Smooth muscle cell (in vitro differentiated cells): ENCODE data around the gene NHLH2. TPM values are rescaled to one million over a fixed set of nuclear protein-coding genes. Genes with fewer than 3 reads are reported as not detected.

Source experiments
- DNase-seq: peaks from one replicate; lab custom pipeline; 2025; ENCODE audit not compliant: unreplicated experiment; lab: John Stamatoyannopoulos, UW
- H2AFZ ChIP-seq: fragments of 200-600 bp; sonication (generic); 2 replicates; pipeline ENCODE4 v1.6.0; 2016; ENCODE audit warnings: antibody characterized with exemption, low read depth, mild to moderate bottlenecking
- H3F3A ChIP-seq: fragments of 200-600 bp; sonication (generic); 2 replicates; pipeline ENCODE4 v1.6.0; 2017; ENCODE audit warnings: antibody characterized with exemption, low read depth
- H3K27ac ChIP-seq: fragments of 200-600 bp; sonication (generic); 2 replicates; pipeline ENCODE4 v1.5.1; 2016; ENCODE audit warnings: low read depth, mild to moderate bottlenecking
- H3K27me3 ChIP-seq: fragments of 200-600 bp; sonication (generic); 2 replicates; pipeline ENCODE4 v1.6.1; 2016; ENCODE audit warnings: low read depth, mild to moderate bottlenecking
- H3K36me3 ChIP-seq: fragments of 200-600 bp; sonication (generic); 2 replicates; pipeline ENCODE4 v1.5.1; 2016; ENCODE audit warnings: low read depth
- H3K4me1 ChIP-seq: fragments of 200-600 bp; sonication (generic); 2 replicates; pipeline ENCODE4 v1.5.1; 2016; ENCODE audit warnings: low read depth
- H3K4me2 ChIP-seq: fragments of 200-600 bp; sonication (generic); 2 replicates; pipeline ENCODE4 v1.6.0; 2016; ENCODE audit warnings: mild to moderate bottlenecking
- H3K4me3 ChIP-seq: fragments of 200-600 bp; sonication (generic); 2 replicates; pipeline ENCODE4 v1.5.1; 2016; ENCODE audit warnings: mild to moderate bottlenecking
- H3K79me2 ChIP-seq: fragments of 200-600 bp; sonication (generic); 2 replicates; pipeline ENCODE4 v1.6.0; 2016; ENCODE audit warnings: low read depth, mild to moderate bottlenecking
- H3K9ac ChIP-seq: fragments of 200-600 bp; sonication (generic); 2 replicates; pipeline ENCODE4 v1.6.0; 2016; ENCODE audit warnings: low read depth
- H3K9me3 ChIP-seq: fragments of 200-600 bp; sonication (generic); replicated peaks from 2 replicates; pipeline ENCODE4 v1.5.1; 2016; ENCODE audit warnings: low read depth
- H4K20me1 ChIP-seq: fragments of 200-600 bp; sonication (generic); 2 replicates; pipeline ENCODE4 v1.6.0; 2016; ENCODE audit warnings: low read depth
- CTCF ChIP-seq: fragments of 200-600 bp; sonication (generic); IDR thresholded peaks from 2 replicates; pipeline ENCODE4 v1.5.1; 2017; ENCODE audit warnings: borderline replicate concordance, mild to moderate bottlenecking, antibody characterized with exemption; ENCODE audit not compliant: insufficient read depth, poor library complexity, severe bottlenecking
- WGBS: methylation state at CpG from one replicate; pipeline ENCODE4 v1.1.7; 2016; ENCODE audit warnings: low lambda C conversion rate; 5-methylcytosine and 5-hydroxymethylcytosine counted together
- polyA plus RNA-seq: library from polyadenylated mRNA; unstranded; fragments of >200 nt; fragmentation: Nextera tagmentation; extraction: Ambion mirVana; gene quantifications from 2 replicates; pipeline ENCODE4 v1.2.1, GENCODE V29; 2016
- total RNA-seq: library from RNA; depleted of rRNA; stranded (reverse); fragments of >200 nt; gene quantifications from 2 replicates; pipeline ENCODE4 v1.2.3, GENCODE V29; 2014

The NHLH2 gene
- total and polyA plus RNA-seq, 2 experiments from 2014 or later, result 0.30 to 0.54 TPM

GRCh38 chr1:115869064-115869463 lies 28.1 kb upstream of the NHLH2 start:
- Histone ChIP-seq H3K9me3 (no peaks in the 10 kb centered on the region), H3K9ac (no peak overlapping the region), H3K4me3 (no peak overlapping the region), H3F3A (no peaks in the 10 kb centered on the region), H4K20me1 (no peaks in the 10 kb centered on the region), H3K36me3 (no peaks in the 10 kb centered on the region), H3K4me2 (no peak overlapping the region), H2AFZ (no peak overlapping the region), H3K4me1 (peaks cover 5% of the 10 kb centered on the region), H3K79me2 (no peaks in the 10 kb centered on the region), H3K27me3 (peaks cover 14% of the 10 kb centered on the region), H3K27ac (no peak overlapping the region)
- WGBS, result 74% methylated on average over 5 of the region's 5 CpGs
- DNase-seq, result no peak
- no peak for TF ChIP-seq CTCF

- H3K36me3 ChIP-seq, result no peaks in the 10 kb centered on the region
- no peak overlapping the region for H2AFZ ChIP-seq
- peaks cover 5% of the 10 kb centered on the region for H3K27me3 ChIP-seq
- no peak overlapping the region for H3K27ac ChIP-seq
- no peaks in the 10 kb centered on the region for H3K9me3 ChIP-seq
- H3K4me3 ChIP-seq, result no peak overlapping the region
- no peak overlapping the region for H3K9ac ChIP-seq
- peaks cover 5% of the 10 kb centered on the region for H3K4me1 ChIP-seq
- no peaks in the 10 kb centered on the region for H4K20me1 ChIP-seq
- DNase-seq, result no peak
- H3K79me2 ChIP-seq, result no peaks in the 10 kb centered on the region
- no peak for TF ChIP-seq CTCF
- no peaks in the 10 kb centered on the region for H3F3A ChIP-seq
- 84% methylated on average over 1 of the region's 1 CpG for WGBS
- no peak overlapping the region for H3K4me2 ChIP-seq
Observed at GRCh38 chr1:115867216-115867615, 26.3 kb upstream of the NHLH2 start.

- Histone ChIP-seq H3K27me3 (no peaks in the 10 kb centered on the region), H2AFZ (no peak overlapping the region), H3K36me3 (no peaks in the 10 kb centered on the region), H3K4me1 (peaks cover 5% of the 10 kb centered on the region), H3K79me2 (no peaks in the 10 kb centered on the region), H3F3A (no peaks in the 10 kb centered on the region), H3K4me3 (no peak overlapping the region), H3K9ac (no peak overlapping the region), H3K27ac (no peak overlapping the region), H3K9me3 (no peaks in the 10 kb centered on the region), H4K20me1 (no peaks in the 10 kb centered on the region), H3K4me2 (no peak overlapping the region)
- TF ChIP-seq CTCF, result no peak
- no peak for DNase-seq
- WGBS, result 68% methylated on average over 4 of the region's 4 CpGs
Observed at GRCh38 chr1:115865704-115866380, 24.9 kb upstream of the NHLH2 start.

- no peak overlapping the region for H3K9ac ChIP-seq
- H2AFZ ChIP-seq, result no peak overlapping the region
- TF ChIP-seq CTCF, result no peak
- no peaks in the 10 kb centered on the region for H3K79me2 ChIP-seq
- H3K4me3 ChIP-seq, result no peak overlapping the region
- H3K36me3 ChIP-seq, result no peaks in the 10 kb centered on the region
- peaks cover 5% of the 10 kb centered on the region for H3K4me1 ChIP-seq
- WGBS, result 75% methylated on average over 7 of the region's 7 CpGs
- H3K9me3 ChIP-seq, result no peaks in the 10 kb centered on the region
- no peak for DNase-seq
- H4K20me1 ChIP-seq, result no peaks in the 10 kb centered on the region
- no peak overlapping the region for H3K4me2 ChIP-seq
- no peaks in the 10 kb centered on the region for H3F3A ChIP-seq
- H3K27ac ChIP-seq, result peak overlapping the region; percentile 21
- no peaks in the 10 kb centered on the region for H3K27me3 ChIP-seq
Observed at GRCh38 chr1:115862403-115862802, 21.5 kb upstream of the NHLH2 start.
